T1000 (cell line): ENCODE measurements around the gene MBL2.

Experiments
- DNase-seq: peaks from one replicate; lab custom pipeline; 2025; ENCODE audit warnings: mixed read lengths; lab: John Stamatoyannopoulos, UW

Gene MBL2

GRCh38 chr10:52772623-52773022, at the start of gene MBL2:
Gene MBL2 (minus strand): TSS chr10:52772784. CDS start chr10:52771635, 1,149 bp downstream.
- no peak for DNase-seq

GRCh38 chr10:52820309-52820708, 47.7 kb upstream of the MBL2 start:
- no peak for DNase-seq

- peak; percentile 19 for DNase-seq
These were observed 45.4 kb upstream of the MBL2 start for GRCh38 chr10:52818019-52818418.

DNA sequence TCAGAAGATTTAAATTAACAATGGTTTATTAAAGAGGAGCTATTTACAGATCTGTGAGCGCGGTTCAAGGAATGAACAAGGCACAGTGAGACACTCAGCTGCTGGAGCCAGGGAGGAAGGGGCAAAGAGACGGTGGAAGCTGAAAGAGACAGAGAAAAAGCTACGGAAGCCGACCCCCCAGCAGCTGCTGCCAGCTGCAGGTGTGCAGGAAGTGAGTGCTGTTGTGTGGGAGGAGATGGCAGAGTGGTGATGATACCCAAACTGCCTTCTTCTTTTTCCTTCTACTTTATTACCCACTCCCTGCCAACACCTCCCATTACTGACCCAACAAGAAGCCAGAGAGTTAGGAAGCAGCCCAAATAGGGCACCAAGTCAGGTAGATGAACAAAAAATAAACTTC, 41.9 kb upstream of the MBL2 start:
- DNase-seq = no peak

DNA sequence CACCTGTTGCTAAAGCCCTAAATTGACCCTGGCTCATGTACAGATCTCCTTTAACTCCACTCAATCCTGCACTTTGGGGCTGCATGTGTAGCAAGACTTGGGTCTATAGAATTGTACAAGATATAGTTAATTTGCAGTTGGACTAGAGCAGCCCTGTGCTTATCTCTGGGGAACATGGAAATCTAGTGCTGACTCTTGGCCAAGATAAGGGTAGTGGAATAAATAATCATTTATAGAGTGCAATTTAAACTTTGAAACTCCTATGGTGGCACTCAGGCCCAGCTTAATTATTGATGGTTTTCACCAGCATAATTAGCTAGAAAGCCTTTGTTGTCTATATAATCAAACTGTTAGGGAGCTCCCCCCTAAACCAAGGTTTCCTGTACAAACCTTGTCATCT, 39.2 kb upstream of the MBL2 start:
- DNase-seq = no peak

DNA sequence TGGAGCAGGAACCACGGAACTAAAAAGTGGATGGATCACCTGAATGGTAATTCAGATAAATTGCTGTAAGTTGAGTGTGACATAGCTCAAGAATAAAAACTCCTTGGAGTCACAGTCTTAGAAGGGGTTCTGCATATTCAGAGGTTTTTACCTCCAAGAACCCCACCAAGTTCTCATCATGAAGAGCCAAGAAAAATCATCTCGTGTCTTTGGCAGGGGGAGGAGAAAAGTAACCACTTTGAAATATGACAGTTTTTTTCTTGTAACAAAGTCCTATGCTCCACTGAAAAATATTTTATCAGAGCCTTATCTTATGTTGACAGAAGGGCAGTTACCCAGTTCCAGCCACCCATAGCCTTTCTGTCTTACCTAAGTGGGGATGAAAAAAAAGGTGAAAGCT, 38.2 kb upstream of the MBL2 start:
- no peak for DNase-seq

- DNase-seq = no peak
These were observed 35.2 kb upstream of the MBL2 start for GRCh38 chr10:52807803-52808202.

- DNase-seq = no peak
These were observed 33.1 kb upstream of the MBL2 start for GRCh38 chr10:52805414-52806285.

DNA sequence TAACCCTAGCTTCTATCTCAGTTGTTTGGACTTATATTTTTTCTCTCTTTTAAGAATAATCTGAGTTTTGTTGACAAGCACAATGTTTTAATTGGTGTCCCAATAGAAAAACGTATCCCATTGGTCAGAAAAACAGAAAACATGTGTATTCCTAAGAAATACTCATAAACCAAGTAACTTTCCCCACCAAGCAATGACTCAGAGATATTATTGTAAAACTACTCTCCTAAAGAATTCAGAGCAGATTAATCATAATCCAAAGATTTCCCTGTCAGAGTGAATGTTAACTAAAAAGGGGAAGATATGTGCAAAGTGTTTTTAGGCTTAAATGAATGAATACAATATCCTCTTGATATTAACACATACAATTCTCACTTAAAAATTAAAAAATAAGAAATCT, 29.4 kb upstream of the MBL2 start:
- no peak for DNase-seq

GRCh38 chr10:52786098-52786497, 13.5 kb upstream of the MBL2 start:
- DNase-seq = no peak

- DNase-seq = no peak
These were observed 12.8 kb upstream of the MBL2 start for GRCh38 chr10:52785418-52785817.

- DNase-seq = no peak
These were observed 11.1 kb upstream of the MBL2 start for GRCh38 chr10:52783726-52784125.

DNA sequence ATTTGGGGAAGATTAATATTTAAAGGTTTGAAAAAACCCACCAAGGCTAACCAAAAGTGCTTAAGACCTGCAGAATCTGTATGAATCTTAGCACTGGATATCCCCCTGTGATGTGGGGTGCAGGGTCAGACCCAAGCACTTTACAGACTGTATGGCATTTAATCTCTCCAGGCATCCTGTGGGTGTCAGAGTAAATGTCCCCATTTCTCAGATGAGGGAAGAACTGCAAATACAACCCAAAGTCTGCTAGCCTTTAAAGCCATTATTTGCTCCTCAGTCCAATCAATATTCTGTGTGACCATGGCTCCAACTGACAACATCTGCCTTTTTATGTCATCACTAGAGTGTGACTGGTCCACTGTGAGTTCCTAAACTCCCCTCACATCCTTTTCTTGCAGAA, 10.0 kb upstream of the MBL2 start:
- DNase-seq = no peak

GRCh38 chr10:52780391-52781155, 8.0 kb upstream of the MBL2 start:
- DNase-seq = no peak

- peak; percentile 73 for DNase-seq
These were observed 7.2 kb upstream of the MBL2 start for GRCh38 chr10:52779541-52780390.

DNA sequence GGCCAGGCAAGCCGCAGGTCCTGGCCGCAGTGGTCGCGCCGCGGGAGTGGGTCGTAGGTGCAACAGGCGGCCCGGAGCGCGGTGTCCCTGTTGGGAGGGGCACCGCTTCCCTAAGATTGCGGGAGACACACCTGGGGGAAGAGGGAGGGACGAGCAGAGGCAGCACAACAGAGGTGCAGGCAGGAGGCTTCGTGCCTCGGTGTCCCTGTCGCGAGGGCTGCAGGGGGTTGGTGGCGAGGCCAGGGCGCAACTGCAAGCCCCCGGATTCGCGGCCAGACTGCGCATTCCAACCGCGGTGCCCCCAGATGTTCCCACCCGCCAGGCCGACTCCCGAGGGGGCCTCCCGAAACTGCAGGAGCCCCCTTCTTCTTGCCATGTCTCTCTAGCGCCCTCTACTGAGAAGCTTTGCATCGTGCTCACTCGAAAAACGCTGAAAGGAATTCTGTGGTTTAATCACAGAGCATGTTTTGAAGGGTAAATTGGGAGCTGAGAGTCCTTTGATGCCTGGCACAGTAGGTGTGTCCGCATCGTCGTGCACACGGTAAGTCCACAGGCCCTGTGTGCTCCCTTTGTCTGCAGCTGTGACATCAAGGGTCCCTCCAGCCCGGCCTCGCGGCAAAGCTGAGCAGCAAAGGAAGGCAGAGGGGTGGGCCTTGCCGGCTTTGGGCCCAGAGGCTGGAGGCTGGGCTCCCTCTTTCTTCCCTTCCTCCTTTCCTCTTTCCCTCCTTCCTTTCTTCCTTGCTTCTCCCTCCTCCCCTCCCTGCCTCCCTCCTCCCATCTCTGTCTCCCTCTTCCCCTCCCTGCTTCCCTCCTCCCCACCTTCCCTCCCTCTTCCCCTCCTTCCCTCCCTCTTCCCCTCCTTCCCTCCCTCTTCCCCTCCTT, 6.2 kb upstream of the MBL2 start:
- DNase-seq = no peak

DNA sequence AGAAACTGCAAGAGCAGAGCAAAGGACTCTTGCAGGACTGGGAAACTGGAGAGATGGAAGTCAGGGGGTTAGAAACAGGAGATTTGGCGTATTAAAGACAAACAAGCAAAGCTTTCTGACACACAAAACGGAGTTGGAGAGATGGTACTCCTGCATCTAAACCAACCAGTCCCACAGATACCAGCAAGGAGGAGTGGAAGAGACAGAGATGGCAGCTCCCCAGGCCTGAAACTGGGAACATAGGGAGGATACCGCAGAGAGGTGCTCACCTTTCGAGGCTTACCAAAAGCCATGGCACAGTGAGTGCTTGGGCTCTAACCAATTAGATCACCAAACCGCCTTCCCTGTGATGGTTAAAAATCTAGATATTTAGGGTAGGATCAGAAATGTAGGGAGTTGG, 4.8 kb upstream of the MBL2 start:
- DNase-seq = no peak

- no peak for DNase-seq
These were observed 3.9 kb upstream of the MBL2 start for GRCh38 chr10:52776471-52776903.

- no peak for DNase-seq
These were observed 2.6 kb upstream of the MBL2 start for GRCh38 chr10:52775132-52775647.

DNA sequence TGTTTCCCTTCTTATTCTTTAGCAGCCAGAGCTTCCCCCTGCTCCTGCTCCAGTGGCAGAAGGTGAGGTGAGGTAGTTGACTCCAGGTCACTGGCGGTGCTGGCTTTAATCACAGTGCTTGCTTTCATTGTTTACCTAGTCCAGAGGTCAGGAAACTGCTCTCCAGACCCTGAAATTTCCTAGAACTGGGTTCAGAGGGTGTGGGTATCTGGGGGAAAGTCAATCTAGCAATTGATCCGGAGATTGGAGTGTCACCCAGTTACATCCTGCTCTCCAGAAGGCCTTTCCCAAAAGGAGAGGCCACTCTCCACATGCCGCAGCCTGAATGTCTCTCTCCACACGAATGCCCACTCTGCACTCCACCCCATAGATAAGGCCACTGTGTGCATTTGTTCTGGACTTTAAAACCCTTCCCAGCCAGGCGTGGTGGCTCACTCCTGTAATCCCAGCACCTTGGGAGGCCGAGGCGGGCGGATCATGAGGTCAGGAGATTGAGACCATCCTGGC, 2.1 kb upstream of the MBL2 start:
- DNase-seq = no peak

- no peak for DNase-seq
These were observed 1.6 kb upstream of the MBL2 start for GRCh38 chr10:52774182-52774581.
